NK-92 (cell line): ENCODE measurements around the gene DNAH9.

Experiments used
- DNase-seq: peaks from one replicate; lab custom pipeline; 2025; ENCODE audit not compliant: unreplicated experiment; lab: John Stamatoyannopoulos, UW

The DNAH9 gene

DNA sequence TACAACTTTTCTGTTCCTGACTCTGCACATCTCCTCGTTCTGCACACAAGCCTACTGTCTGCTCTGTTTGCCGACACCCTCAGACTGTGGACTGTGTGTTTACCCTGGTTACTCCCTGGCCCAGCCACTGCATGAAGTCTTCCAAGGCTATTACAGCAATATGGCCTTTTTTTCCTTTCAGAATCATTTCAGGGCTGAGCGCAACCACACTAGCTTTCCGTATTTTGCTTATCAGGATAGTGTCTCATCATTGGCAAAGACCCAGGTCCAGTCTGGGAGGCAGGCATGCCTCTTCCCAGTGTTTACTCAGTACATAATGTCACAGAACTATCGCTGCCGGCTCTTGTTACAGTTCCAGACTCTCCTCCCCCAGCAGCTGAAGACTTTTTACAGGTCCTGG is 10.1 kb downstream of the DNAH9 start:
- no peak for DNase-seq

DNA sequence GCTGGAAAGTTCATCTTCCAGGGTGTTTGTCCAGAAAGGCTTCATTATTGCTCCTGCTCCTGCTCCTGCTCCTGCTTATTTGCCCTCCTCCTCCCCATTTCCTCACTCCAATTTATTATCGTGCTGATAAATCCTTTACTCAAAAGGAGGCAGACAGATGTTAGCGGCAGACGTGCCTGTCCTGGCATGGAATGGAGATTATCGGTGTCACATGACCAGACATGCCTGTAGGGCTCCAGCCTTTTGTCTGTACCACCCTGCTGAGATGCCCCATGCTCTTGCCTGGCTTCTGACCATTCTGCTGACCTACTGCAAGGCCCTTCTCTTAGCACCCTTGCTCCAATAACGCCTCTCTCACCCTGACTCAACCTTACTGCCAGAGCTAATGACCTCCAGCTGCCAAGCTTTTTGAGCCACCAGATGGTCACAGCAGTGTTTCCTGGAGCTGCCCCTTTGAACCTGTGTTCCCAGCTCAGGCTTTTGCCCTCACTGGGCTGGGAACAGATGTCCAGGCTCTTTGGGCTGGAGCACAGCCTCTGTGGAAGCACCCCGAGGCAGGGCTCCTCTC is 12.8 kb downstream of the DNAH9 start:
- no peak for DNase-seq

DNA sequence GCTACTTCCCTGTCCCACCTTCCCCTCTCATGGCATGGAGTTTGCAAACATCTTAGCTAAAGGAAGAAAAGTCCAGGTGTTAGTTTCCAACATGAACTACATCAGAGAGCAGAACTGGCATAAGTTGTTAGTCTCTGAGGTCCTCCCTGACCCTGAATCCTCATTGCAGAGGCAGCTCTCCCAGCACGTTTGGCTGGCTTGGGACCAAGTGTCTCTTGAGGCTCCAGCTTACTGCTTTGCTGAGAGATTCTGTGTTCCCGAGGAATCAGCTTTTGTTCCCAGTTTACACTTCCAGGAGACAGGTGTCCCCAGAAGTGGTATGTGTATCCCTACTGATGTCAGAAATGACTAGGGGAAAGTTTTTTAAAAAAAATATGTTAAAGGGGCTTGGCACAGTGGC is 14.7 kb downstream of the DNAH9 start:
- no peak for DNase-seq

DNA sequence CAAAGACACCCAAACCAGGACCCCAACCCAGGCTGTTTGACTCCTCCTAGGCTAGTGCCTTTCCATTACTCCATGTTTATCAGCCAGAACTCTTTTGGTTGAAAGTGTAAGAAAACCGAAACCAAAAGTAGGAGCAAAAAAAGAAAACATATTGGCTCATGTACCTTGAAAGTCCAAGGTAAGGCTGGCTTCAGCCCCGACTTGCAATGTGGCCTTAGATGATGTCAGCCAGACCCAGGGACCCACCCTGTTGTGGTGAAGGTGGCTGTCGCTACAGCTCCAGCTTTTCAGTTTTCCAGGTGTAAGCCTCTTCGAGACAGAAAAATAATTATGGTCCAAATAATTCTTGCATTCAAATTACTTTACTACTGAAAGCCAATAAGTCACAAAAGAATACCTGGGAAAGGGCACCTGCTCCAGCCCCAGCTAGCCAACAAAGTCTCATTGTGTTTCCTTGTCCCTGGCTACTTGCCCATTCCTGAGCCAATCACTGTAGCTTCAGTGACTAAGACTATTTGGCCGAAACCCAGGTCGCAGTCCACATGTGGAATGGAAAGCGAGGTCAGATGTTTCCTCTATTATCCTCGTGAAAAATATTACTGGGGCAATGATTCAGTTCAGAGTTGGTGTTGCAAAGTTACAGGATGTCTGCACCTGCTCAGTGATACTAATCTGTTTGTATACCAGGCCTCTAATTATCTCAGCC is 20.7 kb downstream of the DNAH9 start:
- DNase-seq, result no peak

DNA sequence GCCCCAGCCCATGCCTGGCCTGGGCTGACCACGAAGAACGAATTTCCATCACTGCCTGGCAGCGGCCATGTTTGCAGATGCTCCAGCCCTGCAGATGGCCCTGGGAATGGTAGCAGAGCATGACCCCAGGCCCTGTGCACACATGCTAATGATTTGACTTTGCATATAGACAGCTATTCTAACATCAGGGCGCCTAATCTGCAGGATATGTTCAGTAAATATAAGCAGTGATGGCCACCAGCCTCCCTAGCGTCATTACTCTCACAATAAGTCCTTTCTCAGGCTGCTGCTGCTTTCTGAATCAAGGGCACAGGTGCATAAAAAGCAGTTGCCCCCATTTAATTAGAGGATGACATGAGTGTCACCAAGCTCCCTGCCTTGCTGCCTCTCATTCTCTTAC is 24.2 kb downstream of the DNAH9 start:
- no peak for DNase-seq

DNA sequence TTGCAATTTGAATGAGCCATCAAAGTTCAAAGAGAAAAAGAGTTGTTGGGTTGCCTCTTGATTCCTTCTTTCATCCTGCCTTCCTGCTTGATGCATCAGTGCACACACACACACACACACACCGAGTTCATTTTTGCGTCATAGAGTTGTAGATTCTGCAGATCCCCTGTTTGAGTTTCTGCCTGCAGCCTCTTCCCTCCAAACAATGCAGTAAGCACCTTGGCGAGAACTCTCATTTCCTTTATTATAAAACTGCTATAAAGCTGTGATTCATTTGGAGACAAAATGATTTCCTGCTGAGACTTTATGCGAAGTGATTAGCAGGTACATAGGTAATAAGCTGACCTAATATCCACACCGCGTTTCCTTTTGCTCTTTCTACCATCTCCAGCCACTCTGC is 26.7 kb downstream of the DNAH9 start:
- no peak for DNase-seq

DNA sequence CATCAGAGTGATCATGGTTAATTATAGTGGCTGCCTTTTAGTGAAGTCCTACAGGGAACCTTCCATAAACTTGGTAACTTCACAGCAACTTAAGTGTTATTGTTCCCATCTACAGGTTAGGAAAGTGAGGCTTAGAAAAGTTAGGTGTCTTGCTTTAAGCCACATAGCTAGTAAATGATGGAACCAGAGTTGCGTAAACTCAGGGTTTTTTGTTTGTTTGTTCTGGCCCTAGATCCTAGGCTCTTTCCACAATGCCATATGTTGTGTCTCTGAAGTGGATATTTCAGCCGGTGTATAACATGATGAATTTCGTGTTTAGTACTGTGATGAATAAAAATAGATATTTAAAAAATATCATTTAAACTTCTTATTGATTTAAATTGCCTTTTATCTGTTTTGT is 27.6 kb downstream of the DNAH9 start:
- DNase-seq, result no peak

DNA sequence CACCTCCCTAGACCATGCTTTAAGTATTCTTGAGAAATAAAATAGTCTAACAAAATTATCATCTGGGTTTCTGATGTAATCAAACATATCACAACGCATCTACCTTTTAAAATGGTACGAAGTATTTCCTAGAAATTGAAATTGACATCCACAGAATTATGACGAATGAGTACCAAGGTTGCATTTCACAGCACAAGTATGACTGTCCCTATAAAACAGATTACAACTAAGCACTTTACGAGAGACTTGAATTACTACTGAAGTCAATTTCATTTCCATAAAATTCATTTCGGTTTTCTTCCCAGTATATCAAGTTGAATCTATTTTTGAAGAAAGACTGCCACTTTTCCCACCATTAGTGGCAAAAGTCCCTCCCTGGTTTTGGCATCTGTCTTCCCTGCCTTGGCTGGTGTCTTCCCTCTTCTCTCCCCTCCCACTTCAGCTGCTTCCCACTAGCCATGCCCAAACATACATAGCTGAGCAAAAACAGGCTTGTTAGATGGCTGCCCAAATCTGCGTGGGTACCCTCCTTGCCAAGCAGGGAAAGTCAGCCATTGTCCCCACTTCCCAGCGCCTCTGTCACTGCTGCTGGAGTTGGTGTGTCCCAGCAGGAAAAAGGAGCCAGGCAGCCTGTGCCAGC is 29.2 kb downstream of the DNAH9 start:
- no peak for DNase-seq

DNA sequence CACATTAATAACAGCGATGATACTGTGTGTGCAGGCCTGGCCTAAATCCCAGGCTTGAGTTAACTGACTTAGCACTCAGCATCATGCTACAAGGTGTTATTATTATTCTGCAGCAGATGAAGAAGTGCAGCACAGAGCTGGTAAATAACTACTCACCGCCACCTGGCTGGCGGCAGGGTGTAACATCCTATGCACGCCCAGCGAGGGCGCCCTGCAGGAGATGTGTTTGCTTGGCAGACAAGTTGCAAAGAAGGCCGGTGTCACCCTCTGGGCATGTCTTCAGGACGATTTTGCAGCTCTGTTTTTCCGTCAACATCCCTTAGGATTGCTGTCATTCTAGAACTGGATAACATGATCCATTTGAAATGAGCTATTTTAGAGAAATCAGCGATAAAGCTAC is 30.1 kb downstream of the DNAH9 start:
- DNase-seq, result no peak

DNA sequence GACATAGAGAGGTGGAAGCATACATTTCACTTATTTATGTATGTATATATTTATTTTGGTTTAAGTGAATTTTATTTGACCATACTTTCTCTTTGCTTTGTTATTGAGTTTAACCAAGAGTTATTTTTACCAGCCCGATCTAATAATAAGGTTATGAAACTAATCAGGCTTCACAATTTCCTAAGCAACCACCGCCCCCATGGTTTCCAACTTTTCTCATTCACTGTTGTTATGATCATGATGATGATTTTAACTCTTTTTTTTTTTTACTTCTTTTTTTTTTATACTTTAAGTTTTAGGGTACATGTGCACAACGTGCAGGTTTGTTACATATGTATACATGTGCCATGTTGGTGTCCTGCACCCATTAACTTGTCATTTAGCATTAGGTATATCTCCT is 30.6 kb downstream of the DNAH9 start:
- DNase-seq, result no peak

DNA sequence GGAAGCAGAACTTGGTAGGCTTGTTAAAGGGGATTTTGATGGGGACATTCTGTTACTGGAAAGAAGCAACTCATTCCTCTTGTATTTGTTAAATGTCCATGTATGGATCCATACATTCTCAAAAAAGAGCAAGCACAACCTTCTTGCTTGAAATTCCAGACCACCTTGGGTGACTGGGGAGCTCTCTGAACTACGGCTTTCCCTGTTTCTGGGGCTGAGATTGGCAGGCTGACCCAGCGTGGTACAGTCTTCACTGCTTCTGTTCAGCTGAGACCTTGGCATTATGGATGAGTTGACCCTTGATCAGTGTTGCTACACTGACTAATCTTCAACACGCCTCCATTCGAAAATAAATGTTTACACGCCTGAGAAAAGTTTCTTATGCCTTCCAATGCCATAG is 38.5 kb downstream of the DNAH9 start:
- DNase-seq, result no peak

DNA sequence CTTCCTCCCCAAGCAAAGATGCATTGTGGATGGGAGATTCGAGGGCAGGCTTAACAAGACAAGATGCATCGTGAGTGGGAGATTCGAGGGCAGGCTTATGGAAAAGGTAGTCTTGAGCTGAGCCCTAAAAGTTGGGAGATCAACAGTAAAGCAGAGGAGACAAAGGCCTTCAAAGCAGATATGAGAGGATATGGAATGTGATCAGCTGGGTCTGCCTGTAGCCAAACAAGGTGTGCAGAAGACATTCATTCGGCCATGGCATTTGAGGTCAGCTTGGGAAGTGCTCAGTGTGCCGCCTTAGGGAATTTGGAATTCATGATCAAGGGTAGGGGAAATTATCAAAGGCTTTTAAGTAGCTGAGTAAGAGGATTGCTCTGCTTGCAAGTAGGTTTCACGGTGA is 39.5 kb downstream of the DNAH9 start:
- DNase-seq, result no peak

DNA sequence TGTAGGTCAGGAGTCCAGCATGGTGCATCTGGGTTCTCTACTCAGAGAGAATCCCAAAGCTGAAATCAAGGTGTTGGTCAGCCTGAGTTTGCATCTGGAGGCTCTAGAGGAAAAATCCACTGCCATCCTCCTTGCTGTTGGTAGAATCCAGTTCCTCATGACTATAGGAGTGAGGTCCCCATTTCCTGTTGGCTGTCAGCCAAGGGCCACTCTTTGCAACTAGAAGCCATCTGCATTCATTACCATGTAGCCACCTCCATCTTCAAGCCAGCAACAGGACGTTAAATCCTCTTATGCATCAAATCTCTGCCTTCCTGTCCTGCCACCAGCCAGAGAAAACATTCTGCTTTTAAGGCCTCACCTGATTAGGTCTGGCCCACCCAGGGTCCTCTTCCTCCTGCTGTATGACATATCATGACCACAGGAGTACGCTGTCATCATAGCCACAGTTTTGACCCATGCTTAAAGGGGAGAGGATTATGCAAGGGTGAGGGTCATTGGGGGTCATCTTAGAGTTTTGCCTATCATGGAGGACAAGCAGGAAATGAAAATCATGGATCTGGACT is 40.5 kb downstream of the DNAH9 start:
- DNase-seq, result no peak

DNA sequence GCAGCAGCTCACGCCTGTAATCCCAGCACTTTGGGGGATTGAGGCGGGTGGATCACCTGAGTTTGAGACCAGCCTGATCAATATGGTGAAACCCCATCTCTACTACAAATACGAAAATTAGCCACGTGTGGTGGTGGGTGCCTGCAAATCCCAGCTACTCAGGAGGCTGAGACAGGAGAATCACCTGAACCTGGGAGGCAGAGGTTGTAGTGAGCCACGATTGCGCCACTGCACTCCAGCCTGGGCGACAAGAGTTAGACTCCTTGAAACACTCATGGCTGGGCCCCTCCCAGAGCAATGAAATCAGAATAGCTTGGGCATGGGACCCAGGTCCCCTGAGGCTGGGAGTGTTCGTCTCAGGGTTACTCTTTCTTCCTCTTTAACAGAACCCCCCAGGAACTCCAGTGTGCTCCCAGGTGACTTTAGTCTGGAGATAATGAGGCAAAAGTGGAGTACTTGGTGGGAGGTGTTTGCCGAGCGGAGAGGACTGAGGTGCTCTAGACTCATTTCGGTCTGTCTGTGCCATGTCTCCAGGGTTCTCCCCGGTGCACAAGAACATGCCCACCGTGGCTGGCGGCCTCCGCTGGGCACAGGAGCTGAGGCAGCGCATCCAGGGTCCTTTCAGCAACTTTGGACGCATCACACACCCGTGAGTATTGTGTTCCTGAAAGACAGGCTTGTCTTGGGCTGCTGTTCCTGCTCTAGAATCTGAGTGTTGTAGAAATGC is 41.6 kb downstream of the DNAH9 start:
- DNase-seq, result no peak

DNA sequence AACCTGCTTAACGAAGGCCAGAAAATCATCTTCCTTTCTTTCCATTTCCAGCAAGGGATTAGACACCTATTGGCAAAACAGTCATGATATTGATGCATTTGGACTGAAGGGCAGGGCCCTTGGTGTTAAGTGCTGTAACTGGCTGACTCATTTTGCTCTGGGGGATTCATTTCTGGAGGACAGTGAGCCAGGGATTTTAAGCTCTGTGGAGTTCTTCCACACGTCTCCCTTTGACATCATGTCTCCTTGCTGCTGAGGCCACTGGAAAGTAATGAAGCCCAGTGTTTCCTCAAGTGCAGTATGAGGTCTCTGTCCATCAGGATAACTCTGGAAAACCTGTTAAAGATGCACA is 42.2 kb downstream of the DNAH9 start:
- no peak for DNase-seq

DNA sequence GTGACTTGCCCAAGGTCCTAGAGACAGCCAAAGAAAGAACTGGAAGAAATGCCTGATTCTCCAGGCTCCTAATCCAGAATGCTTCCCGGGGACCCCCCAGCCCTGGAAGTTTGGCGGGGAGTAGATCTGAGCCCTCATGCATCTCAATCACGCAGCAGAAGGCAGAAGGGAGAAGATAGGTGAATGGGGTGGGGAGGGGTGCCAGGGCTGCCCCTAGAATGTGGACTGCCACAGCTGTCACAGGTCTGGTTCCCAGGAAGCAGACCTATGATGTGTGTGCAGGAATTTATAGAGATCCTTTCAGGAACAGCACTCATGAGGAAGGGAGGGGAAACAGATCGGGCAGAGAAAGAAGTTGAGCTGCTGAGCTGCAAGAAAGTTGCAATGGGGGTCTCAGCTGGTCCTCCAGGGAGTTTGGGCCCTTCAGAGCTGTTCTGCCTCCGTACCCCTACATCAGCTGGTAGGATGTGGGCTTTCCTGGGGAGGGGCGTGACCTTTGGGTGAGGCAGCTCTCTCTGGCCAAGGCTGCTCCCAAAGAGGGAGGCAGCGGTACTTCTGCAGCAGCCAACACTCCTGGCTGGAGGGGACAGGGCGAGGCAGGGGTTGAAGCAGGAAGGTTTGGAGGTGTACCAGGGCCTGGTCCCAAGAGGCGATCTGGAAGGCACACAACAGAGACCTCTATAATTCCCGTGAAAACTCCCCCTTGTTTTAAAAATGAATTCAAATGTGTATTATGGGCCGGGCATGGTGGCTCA is 43.4 kb downstream of the DNAH9 start:
- DNase-seq, result no peak

DNA sequence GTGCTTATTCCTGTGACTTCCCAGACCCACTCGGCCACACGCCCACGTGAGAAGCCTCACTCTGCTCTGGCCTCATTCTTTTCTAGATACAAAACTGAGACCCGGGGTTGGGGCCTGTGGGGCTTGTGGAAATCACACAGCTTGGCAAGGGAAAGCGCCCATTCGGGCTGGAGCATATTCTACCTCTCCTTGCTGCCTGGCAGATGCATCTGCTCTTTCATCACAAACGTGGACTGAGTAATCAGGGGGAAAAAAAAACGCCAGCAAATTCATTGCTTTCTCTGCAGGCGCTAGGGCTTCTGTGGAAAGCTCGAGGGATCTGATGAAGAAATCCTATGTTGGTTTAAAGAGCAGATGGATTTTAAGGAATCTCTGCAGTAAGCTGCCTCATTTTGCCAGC is 44.4 kb downstream of the DNAH9 start:
- no peak for DNase-seq

DNA sequence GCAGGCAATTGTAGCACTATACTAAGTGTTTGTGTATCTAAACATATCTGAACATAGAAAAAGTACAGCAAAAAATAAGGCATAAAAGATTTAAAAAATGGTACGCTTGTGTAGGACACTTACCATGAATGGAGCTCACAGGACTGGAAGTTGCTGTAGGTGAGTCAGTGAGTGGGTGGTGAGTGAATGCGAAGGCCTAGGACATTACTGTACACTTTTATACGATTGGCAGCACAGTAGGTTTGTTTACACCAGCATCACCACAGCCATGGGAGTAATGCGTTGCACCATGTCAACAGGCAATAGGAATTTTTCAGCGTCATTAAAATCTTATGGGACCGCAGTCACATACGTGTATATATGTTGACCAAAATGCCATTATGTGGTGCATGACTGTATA is 45.6 kb downstream of the DNAH9 start:
- DNase-seq, result no peak

DNA sequence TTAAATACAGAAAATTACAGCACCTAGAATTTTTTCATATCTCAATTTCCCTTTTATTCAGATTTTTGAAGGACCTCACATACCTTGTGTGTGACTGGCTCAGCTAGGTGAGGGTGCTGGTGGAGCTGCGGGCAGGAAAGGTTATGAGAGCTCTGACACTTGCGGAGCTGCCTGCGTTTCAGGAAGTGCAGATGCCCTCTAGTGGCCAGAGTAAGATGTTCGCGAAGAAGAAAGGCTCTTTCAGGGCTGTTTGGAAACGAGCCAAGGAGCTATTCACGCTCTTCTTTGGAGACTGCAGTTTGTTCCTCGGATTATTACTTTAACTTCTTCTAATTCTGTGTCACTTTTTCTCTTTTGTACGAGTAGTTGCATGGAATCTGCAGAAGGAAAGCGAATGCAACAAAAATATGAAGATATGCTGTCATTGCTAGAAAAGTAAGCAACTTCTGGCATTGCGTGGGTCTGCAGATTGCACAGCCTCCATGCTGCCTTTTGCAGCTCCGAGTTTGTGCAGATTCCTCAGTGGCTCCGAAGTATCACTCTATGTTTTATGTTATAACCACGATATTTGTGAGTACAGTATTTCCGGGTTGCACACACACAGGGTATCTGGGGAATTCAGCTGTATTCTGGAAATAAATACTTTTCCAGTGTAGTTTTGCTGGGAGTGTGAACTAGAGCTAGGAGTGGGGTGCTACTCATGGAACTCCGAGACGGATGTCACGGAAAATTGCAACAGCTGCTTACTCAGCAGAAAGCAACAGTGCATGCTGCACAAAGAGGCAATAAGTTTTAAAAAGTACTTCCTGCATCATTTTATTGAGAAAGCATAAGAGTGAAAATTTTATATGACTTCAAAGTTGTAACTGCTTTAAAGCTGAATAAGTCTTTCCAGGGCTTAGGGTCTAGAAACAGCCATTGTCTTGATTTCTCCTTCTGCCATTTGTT is 46.3 kb downstream of the DNAH9 start:
- DNase-seq, result no peak

DNA sequence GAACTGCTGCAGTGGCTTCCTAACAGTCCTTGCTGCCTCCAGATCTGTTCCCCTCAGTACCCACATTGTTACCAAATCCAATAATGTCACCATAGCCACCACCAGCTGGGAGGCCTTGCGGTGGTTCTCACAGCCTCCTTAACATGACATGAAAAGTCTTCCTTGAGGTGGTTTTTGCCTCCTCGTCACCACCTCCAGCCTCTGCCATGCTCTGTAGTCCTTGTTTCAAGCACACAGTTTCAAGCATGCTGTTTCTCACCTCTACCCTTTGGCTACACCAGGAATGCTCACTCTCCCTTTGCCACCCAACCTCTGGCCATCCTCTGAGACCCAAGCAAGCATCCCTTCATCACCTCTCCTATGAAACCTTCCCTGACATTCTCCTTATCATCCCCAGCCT is 47.2 kb downstream of the DNAH9 start:
- no peak for DNase-seq
